MM.1S (cell line): ENCODE results near the gene ELOA2.
"Not testable (repeated sequence)": the region's sequence is repeated elsewhere in the genome, so short reads cannot be mapped to it uniquely, and the experiment has no call there.

ENCODE experiments used
- DNase-seq: peaks from one replicate; pipeline ENCODE4 v3.0.0-alpha.2; 2015
- H2AFZ ChIP-seq: fragments of 300-600 bp; sonication (generic); 2 replicates; pipeline ENCODE4 v1.6.0; 2016; ENCODE audit warnings: antibody characterized with exemption, low read length
- H3F3A ChIP-seq: fragments of 300-600 bp; sonication (generic); 2 replicates; pipeline ENCODE4 v1.6.1; 2016; ENCODE audit warnings: mild to moderate bottlenecking, antibody characterized with exemption, low read length, moderate library complexity, mixed read lengths; ENCODE audit not compliant: insufficient read depth
- H3K27ac ChIP-seq: fragments of 300-600 bp; sonication (generic); 2 replicates; pipeline ENCODE4 v1.5.1; 2016; ENCODE audit warnings: mild to moderate bottlenecking, low read length
- H3K27me3 ChIP-seq: fragments of 300-600 bp; sonication (generic); replicated peaks from 2 replicates; pipeline ENCODE4 v1.6.0; 2016; ENCODE audit warnings: low read length; ENCODE audit not compliant: insufficient read depth
- H3K36me3 ChIP-seq: fragments of 300-600 bp; sonication (generic); replicated peaks from 2 replicates; pipeline ENCODE4 v1.6.1; 2016; ENCODE audit warnings: mild to moderate bottlenecking, low read length, mixed read lengths; ENCODE audit not compliant: insufficient read depth
- H3K4me1 ChIP-seq: fragments of 300-600 bp; sonication (generic); 2 replicates; pipeline ENCODE4 v1.6.1; 2016; ENCODE audit warnings: low read length, mixed read lengths
- H3K4me2 ChIP-seq: fragments of 300-600 bp; sonication (generic); 2 replicates; pipeline ENCODE4 v1.6.0; 2016; ENCODE audit warnings: low read depth, low read length
- H3K4me3 ChIP-seq: fragments of 300-600 bp; sonication (generic); 2 replicates; pipeline ENCODE4 v1.5.1; 2016; ENCODE audit warnings: low read length, mixed read lengths
- H3K79me2 ChIP-seq: fragments of 300-600 bp; sonication (generic); 2 replicates; pipeline ENCODE4 v1.6.1; 2016; ENCODE audit warnings: mixed run types, low read length, mixed read lengths
- H3K9ac ChIP-seq: fragments of 300-600 bp; sonication (generic); 2 replicates; pipeline ENCODE4 v1.6.1; 2016; ENCODE audit warnings: low read length, mixed read lengths
- H3K9me2 ChIP-seq: fragments of 300-600 bp; sonication (generic); replicated peaks from 2 replicates; pipeline ENCODE4 v1.6.1; 2016; ENCODE audit warnings: mild to moderate bottlenecking, low read length, mixed read lengths; ENCODE audit not compliant: insufficient read depth
- H3K9me3 ChIP-seq: fragments of 300-600 bp; sonication (generic); replicated peaks from 2 replicates; pipeline ENCODE4 v1.6.1; 2016; ENCODE audit warnings: mild to moderate bottlenecking, low read length, mixed read lengths; ENCODE audit not compliant: insufficient read depth
- H4K20me1 ChIP-seq: fragments of 300-600 bp; sonication (generic); 2 replicates; pipeline ENCODE4 v1.6.1; 2016; ENCODE audit warnings: mild to moderate bottlenecking, low read length, moderate library complexity, mixed read lengths; ENCODE audit not compliant: insufficient read depth
- CTCF ChIP-seq: fragments of 300-600 bp; sonication (generic); IDR thresholded peaks from 2 replicates; pipeline ENCODE4 v1.5.1; 2016; ENCODE audit warnings: antibody characterized with exemption, low read length, mixed read lengths
- EZH2 ChIP-seq: fragments of 300-600 bp; sonication (generic); optimal IDR thresholded peaks from 2 replicates; pipeline ENCODE3; 2017; ENCODE audit warnings: low read depth, mild to moderate bottlenecking, antibody characterized with exemption, low read length, mixed read lengths
- EZH2phosphoT487 ChIP-seq: fragments of 300-600 bp; sonication (generic); IDR thresholded peaks from 2 replicates; pipeline ENCODE4 v1.6.1; 2018; ENCODE audit warnings: antibody characterized with exemption, low read length

ELOA2 gene

DNA sequence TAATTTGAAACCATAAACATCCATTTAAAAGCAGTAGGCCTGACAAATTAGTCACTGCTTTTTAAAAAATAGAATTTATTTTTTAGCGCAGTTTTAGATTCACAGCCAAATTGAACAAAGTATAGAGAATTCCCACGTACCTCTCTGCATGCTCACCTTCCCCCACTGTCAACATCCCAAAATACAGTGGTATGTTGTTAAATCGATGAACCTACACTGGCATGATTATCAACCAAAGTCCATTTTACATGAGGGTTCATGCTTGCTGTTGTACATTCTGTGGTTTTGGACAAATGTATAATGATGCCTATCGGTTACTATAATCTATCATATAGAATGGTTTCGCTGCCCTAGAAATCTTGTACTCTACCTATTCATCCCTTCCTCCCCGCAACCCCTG is 5.6 kb upstream of the ELOA2 start:
- TF ChIP-seq EZH2phosphoT487, result no peak
- TF ChIP-seq CTCF, result no peak
- TF ChIP-seq EZH2, result no peak
- no peak for DNase-seq
- H3K9me2 ChIP-seq, result no peaks in the 10 kb centered on the region
- no peaks in the 10 kb centered on the region for H3K27me3 ChIP-seq
- no peaks in the 10 kb centered on the region for H3K79me2 ChIP-seq
- no peak overlapping the region for H3K27ac ChIP-seq
- no peaks in the 10 kb centered on the region for H3F3A ChIP-seq
- no peak overlapping the region for H3K9ac ChIP-seq
- no peaks in the 10 kb centered on the region for H3K4me1 ChIP-seq
- no peaks in the 10 kb centered on the region for H3K36me3 ChIP-seq
- no peak overlapping the region for H3K4me3 ChIP-seq
- H3K9me3 ChIP-seq, result no peaks in the 10 kb centered on the region
- H2AFZ ChIP-seq, result no peak overlapping the region
- no peaks in the 10 kb centered on the region for H4K20me1 ChIP-seq
- H3K4me2 ChIP-seq, result no peak overlapping the region

- no peaks in the 10 kb centered on the region for H3K79me2 ChIP-seq
- H3K4me1 ChIP-seq, result no peaks in the 10 kb centered on the region
- no peaks in the 10 kb centered on the region for H3F3A ChIP-seq
- H2AFZ ChIP-seq, result no peak overlapping the region
- DNase-seq, result no peak
- H3K4me3 ChIP-seq, result no peak overlapping the region
- no peak for TF ChIP-seq CTCF
- no peak for TF ChIP-seq EZH2phosphoT487
- TF ChIP-seq EZH2, result no peak
- H3K27me3 ChIP-seq, result peaks cover 8% of the 10 kb centered on the region; the same call in 1 of the 2 replicates
- H3K36me3 ChIP-seq, result no peaks in the 10 kb centered on the region
- no peak overlapping the region for H3K4me2 ChIP-seq
- no peak overlapping the region for H3K9ac ChIP-seq
- no peak overlapping the region for H3K27ac ChIP-seq
- no peaks in the 10 kb centered on the region for H4K20me1 ChIP-seq
- H3K9me3 ChIP-seq, result no peaks in the 10 kb centered on the region
- no peaks in the 10 kb centered on the region for H3K9me2 ChIP-seq
These were observed 1.6 kb upstream of the ELOA2 start for GRCh38 chr18:47036927-47037578.

GRCh38 chr18:47036298-47036874 is 965 bp upstream of the ELOA2 start:
- DNase-seq, result no peak
- H3K36me3 ChIP-seq, result no peaks in the 10 kb centered on the region
- no peaks in the 10 kb centered on the region for H3F3A ChIP-seq
- no peak overlapping the region for H3K9ac ChIP-seq
- H3K4me3 ChIP-seq, result no peak overlapping the region
- TF ChIP-seq EZH2, result no peak
- TF ChIP-seq CTCF, result peak; percentile 34
- no peak for TF ChIP-seq EZH2phosphoT487
- H3K79me2 ChIP-seq, result no peaks in the 10 kb centered on the region
- no peaks in the 10 kb centered on the region for H3K9me3 ChIP-seq
- peaks cover 10% of the 10 kb centered on the region; the same call in 1 of the 2 replicates for H3K27me3 ChIP-seq
- H4K20me1 ChIP-seq, result no peaks in the 10 kb centered on the region
- no peaks in the 10 kb centered on the region for H3K4me1 ChIP-seq
- no peak overlapping the region for H3K4me2 ChIP-seq
- no peak overlapping the region for H3K27ac ChIP-seq
- no peak overlapping the region for H2AFZ ChIP-seq
- no peaks in the 10 kb centered on the region for H3K9me2 ChIP-seq

DNA sequence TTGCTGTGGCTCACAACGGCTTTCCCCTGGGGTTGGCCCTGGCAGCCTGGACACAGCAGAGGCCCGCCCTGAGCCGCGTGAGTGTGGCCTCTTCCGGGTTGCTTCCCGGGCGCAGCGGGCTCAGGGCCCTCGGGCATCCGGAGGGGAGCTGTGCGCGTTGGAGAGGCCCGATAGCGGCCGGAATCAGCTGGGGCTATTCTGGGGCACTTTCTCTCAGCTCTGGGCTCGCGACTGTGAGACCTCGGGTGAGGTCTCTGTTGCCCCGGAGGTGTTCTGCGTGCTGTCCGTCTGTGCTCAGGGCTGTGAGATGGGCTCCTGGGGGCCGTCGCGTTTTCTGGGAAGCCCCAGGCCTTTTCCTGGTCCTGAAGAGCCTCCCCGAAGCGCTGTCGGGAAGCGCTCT is 830 bp downstream of the ELOA2 start:
- not testable (repeated sequence) for H3K9ac ChIP-seq, H2AFZ ChIP-seq, H3K4me1 ChIP-seq, H3K79me2 ChIP-seq, H3F3A ChIP-seq, H3K27ac ChIP-seq, H3K27me3 ChIP-seq, H3K4me2 ChIP-seq, H3K36me3 ChIP-seq, H4K20me1 ChIP-seq, H3K9me3 ChIP-seq, H3K9me2 ChIP-seq, H3K4me3 ChIP-seq, DNase-seq
